Neutrophil (primary cell): Measurements from ENCODE around the gene COQ10A.
"Not testable (repeated sequence)": the region's sequence is repeated elsewhere in the genome, so short reads cannot be mapped to it uniquely, and the experiment has no call there.

Source experiments
- H3K27ac ChIP-seq: fragments of 200-600 bp; sonication (generic); 2 replicates; pipeline ENCODE4 v1.5.1; 2016; ENCODE audit warnings: mild to moderate bottlenecking, moderate library complexity
- H3K27me3 ChIP-seq: fragments of 200-600 bp; sonication (generic); 2 replicates; pipeline ENCODE4 v1.6.0; 2016; ENCODE audit warnings: mild to moderate bottlenecking
- H3K36me3 ChIP-seq: fragments of 200-600 bp; sonication (generic); 2 replicates; pipeline ENCODE4 v1.5.1; 2017
- H3K4me1 ChIP-seq, 2 experiments: fragments of 200-600 bp in 1 of 2; sonication (generic) in 1 of 2; 1 replicate in 1 of 2; 2 replicates in 1 of 2; pipeline versions ENCODE4 v1.5.1 to v1.6.1; 2013 to 2016; ENCODE audit warnings: low read depth in 1 of 2, low read length in 1 of 2, mild to moderate bottlenecking in 1 of 2, moderate library complexity in 1 of 2; ENCODE audit not compliant: control insufficient read depth in 1 of 2, insufficient read depth in 1 of 2
- H3K4me3 ChIP-seq, 2 experiments: fragments of 200-600 bp in 1 of 2; sonication (generic) in 1 of 2; 1 replicate in 1 of 2; 2 replicates in 1 of 2; pipeline ENCODE4 v1.5.1; 2013 to 2016; ENCODE audit warnings: low read depth in 1 of 2, low read length in 1 of 2, mild to moderate bottlenecking in 1 of 2, moderate library complexity in 1 of 2
- H3K9me3 ChIP-seq: fragments of 200-600 bp; sonication (generic); 2 replicates; pipeline ENCODE4 v1.5.1; 2016
- TF ChIP-seq, protein P1 (sequence below): fragments of 200-600 bp; sonication (generic); IDR thresholded peaks from 2 replicates; pipeline ENCODE4 v1.5.1; 2016; ENCODE audit warnings: antibody characterized with exemption

The COQ10A gene

DNA sequence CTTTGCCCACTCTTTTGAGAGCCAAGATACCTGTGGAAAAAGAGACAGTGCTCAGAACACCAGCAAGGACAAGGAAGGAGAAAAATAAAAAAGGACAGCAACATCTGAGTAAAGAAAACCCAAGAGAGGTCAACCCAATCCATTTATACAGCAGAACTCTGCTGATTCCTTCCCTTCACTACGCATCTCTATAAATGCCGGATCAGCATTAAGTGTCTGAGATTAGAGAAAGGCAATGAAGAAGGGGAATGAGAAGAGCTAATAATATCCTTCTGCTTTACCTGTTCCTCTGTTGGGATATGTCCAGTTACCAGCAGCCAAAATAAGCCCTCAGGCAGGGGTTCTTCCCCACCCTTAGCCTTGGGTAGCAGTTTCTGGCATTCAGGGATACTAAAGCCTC is 15.8 kb downstream of the COQ10A start:
- Histone ChIP-seq H3K4me1 (peaks cover 14 to 19% of the 10 kb centered on the region in 2 experiments), H3K4me3 (no peak overlapping the region), H3K27ac (no peak overlapping the region), H3K9me3 (no peaks in the 10 kb centered on the region), H3K36me3 (peaks cover 76% of the 10 kb centered on the region), H3K27me3 (no peaks in the 10 kb centered on the region)
- TF ChIP-seq, protein P1, sequence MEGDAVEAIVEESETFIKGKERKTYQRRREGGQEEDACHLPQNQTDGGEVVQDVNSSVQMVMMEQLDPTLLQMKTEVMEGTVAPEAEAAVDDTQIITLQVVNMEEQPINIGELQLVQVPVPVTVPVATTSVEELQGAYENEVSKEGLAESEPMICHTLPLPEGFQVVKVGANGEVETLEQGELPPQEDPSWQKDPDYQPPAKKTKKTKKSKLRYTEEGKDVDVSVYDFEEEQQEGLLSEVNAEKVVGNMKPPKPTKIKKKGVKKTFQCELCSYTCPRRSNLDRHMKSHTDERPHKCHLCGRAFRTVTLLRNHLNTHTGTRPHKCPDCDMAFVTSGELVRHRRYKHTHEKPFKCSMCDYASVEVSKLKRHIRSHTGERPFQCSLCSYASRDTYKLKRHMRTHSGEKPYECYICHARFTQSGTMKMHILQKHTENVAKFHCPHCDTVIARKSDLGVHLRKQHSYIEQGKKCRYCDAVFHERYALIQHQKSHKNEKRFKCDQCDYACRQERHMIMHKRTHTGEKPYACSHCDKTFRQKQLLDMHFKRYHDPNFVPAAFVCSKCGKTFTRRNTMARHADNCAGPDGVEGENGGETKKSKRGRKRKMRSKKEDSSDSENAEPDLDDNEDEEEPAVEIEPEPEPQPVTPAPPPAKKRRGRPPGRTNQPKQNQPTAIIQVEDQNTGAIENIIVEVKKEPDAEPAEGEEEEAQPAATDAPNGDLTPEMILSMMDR = no peak

DNA sequence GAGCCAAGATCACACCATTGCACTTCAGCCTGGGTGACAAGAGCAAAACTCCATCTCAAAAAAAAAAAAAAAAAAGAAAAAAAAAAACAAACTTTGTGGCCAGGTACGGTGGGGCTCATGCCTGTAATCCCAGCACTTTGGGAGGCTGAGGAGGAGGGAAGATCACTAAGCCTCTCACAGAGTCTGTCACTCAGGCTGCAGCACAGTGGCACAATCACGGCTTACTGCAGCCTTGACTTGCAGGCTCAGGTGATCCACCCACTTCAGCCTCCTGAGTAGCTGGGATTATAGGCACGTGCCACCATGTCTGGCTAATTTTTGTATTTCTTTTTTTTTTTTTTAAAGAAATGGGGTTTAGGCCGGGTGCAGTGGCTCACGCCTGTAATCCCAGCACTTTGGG is 17.5 kb downstream of the COQ10A start:
- H3K27me3 ChIP-seq, H3K27ac ChIP-seq, H3K4me3 ChIP-seq, H3K9me3 ChIP-seq: not testable (repeated sequence)
- Histone ChIP-seq H3K4me1 (peaks cover 30 to 35% of the 10 kb centered on the region in 2 experiments), H3K36me3 (peaks cover 60% of the 10 kb centered on the region)

DNA sequence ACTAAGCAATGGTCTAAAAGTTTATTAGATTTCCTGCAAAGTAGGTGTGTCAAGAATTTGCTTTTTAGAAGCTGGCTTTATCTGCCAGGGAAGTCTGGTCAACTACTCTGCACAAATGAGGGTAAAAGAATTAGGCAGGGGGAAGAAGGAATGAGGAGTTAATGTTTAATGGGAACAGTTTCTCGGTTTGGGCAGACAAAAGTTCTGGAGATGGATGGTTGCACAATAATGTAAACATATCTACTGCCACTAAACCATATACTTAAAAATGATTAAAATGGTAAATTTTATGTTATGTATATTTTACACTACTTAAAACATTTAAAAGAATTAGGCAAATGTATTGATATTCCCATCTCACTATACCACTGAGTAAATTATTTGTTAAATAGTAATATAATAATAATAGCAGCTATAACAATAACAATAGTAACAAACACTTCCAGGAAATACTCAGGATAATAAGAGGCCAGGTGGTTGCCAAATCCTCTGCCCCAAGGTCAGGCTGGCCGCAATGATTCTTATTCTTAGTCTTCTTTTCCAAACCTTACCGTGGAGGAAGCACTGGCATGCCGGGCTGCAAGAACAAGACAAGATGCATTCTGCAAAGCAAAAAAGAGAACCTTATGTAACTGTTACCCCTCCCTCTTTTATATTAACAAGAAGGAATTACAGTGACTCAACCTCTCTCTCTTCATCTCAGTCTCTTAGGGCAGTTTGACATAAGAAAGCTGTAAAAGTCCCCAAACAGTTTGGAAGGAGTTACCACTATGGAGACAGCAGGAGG is 19.5 kb downstream of the COQ10A start:
- peaks cover 45% of the 10 kb centered on the region for H3K36me3 ChIP-seq

DNA sequence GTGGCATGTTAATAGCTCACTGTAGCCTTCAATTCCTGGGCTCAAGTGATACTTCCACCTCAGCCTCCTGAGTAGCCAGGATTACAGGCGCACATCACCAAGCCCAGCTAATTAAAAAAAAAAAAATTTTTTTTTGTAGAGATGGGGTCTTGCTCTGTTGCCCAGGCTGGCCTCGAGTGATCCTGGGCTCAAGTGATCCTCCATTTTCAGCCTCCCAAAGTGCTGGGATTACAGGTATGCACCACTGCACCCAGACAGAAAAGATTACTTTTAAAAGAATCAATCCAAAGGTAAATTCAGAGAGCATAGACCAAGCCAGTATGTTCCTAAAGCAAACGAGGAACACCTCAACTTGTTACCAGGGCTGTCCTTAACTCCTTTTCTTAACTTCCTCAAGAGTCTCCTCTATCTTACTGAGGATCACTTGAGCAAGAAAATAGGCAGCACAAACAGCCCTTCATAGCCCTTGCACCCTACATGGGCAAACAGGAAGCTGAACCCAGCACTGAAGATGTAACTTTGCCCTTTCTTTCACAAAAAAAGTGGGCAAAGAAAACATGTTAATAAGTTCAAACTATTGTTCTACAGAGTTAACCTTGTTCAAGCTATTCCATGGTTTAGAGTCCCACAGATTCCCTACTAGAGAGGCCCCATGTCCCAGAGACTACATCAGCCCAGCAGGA is 22.1 kb downstream of the COQ10A start:
- peak overlapping the region; percentile 66 for H3K27ac ChIP-seq
- no peaks in the 10 kb centered on the region for H3K27me3 ChIP-seq
- H3K4me3 ChIP-seq = no peak overlapping the region
- TF ChIP-seq, protein P1 = no peak
- peaks cover 38 to 60% of the 10 kb centered on the region in 2 experiments for H3K4me1 ChIP-seq
- no peaks in the 10 kb centered on the region for H3K9me3 ChIP-seq
- H3K36me3 ChIP-seq = peaks cover 23% of the 10 kb centered on the region

More for the DNA sequence above, 19.5 kb downstream of the COQ10A start:
- TF ChIP-seq, protein P1 = no peak
- H3K9me3 ChIP-seq = no peaks in the 10 kb centered on the region
- H3K27me3 ChIP-seq = no peaks in the 10 kb centered on the region
- peaks cover 30 to 42% of the 10 kb centered on the region in 2 experiments for H3K4me1 ChIP-seq
- peak overlapping the region; percentile 38 for H3K27ac ChIP-seq
- no peak overlapping the region for H3K4me3 ChIP-seq

DNA sequence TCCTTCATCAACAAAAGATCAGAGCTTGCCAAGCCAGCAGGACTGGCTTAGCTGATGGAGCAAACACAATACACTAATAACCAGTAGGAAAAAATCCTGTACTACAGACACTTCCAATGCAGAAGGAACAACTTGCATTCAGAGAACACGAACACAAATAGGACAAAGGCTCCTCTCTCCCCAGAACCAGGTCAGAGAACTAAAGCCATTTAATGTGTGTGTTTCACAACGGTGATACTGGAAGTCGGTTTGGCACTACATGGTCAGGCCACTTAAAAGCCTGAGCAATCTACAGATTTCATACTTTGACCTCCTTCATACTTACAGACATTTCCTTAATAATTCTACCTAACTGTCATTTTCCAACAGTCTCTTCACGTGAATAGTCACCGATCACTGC is 27.1 kb downstream of the COQ10A start:
- no peak overlapping the region for H3K4me3 ChIP-seq
- H3K4me1 ChIP-seq = peaks cover 51 to 65% of the 10 kb centered on the region in 2 experiments
- peaks cover 9% of the 10 kb centered on the region for H3K36me3 ChIP-seq
- no peaks in the 10 kb centered on the region for H3K9me3 ChIP-seq
- H3K27me3 ChIP-seq = no peaks in the 10 kb centered on the region
- TF ChIP-seq, protein P1 = no peak
- peak overlapping the region; percentile 58 for H3K27ac ChIP-seq

DNA sequence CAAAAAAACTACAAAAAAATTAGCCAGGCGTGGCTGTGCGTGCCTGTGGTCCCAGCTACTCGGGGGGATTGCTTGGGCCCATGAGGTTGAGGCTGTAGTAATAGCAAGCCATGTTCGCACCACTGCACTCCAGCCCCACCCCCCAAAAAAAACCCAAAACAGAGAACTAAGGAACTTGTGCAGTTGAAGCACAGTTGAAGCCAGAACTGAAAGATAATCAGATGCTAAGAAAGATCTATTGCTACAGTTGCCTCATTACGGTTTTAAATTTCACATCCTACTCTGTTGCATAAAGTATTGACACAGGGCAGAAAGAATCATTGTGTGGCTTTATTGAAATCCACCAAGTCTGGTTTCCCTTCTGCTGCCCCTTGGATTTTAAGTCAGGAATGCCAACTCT is 29.6 kb downstream of the COQ10A start:
- Histone ChIP-seq H3K4me3 (peak overlapping the region in 1 of 2 experiments; percentile 6), H3K27me3 (no peaks in the 10 kb centered on the region), H3K4me1 (peaks cover 66 to 72% of the 10 kb centered on the region in 2 experiments), H3K36me3 (peaks cover 4% of the 10 kb centered on the region), H3K9me3 (no peaks in the 10 kb centered on the region), H3K27ac (peak overlapping the region; percentile 98)
- TF ChIP-seq, protein P1 = no peak
